ENCODE data around the gene FCGR3B. TPM values are rescaled to one million over a fixed set of nuclear protein-coding genes. Genes with fewer than 3 reads are reported as not detected.
"Not testable (repeated sequence)": the region's sequence is repeated elsewhere in the genome, so short reads cannot be mapped to it uniquely, and the experiment has no call there.

Gene FCGR3B
- total RNA-seq, 2 experiments from 2014 or later, result not detected

DNA sequence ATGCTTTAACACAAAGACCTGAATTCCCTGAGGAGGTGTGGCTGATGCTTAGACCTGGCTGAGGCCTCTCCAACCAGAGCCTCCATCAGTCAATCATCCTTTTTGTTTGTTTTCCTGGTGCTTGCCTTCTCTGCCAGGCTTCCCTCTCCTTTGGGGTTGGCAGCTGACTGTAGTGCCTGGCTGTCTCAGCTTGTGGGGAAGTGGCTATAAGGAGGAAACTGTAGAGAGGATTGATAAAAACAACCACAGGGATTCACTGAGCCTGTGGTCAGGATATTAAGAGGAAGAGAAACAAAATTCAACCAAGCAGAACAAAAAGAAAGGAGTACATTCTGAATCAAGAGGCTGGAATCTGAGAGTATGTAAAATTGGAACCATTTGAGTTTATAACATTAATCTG, 27.5 kb upstream of the FCGR3B start:
- H3K4me1 Mint-ChIP-seq (ENCODE audit: low read depth); CTCF ChIA-PET; DNase-seq; H3K27me3 Mint-ChIP-seq (ENCODE audit: low read depth); H3K36me3 Mint-ChIP-seq (ENCODE audit: low read depth); H3K4me3 Mint-ChIP-seq; H3K27ac Mint-ChIP-seq; H3K9me3 Mint-ChIP-seq: not testable (repeated sequence)
- intact Hi-C loops (cut with micrococcal nuclease), result loop anchor here (10.0 kb wide), 1 partner anchor 84 kb away; no protein-coding TSS in a partner anchor

DNA sequence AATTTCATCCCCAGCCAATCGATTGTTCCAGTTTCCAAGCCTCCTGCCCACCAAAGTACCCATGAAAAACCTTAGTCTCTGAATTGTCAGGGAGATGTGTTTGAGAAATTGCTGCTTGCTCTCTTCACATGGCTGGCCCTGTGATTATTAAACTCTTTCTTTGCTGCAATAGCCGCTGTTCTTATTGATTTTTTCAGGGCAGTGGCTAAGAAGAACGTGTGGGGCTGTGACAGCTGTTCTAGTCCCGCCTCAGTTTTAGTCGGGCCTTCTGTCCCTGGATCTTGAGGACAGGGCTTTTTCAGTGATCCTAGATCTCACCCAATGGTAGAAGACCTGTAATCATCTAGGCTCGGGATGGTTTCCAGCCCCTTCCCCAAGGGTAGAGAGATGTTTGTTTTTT, 23.0 kb upstream of the FCGR3B start:
- H3K4me3 Mint-ChIP-seq; H3K27ac Mint-ChIP-seq; H3K9me3 Mint-ChIP-seq; H3K36me3 Mint-ChIP-seq (ENCODE audit: low read depth); DNase-seq; H3K27me3 Mint-ChIP-seq (ENCODE audit: low read depth); CTCF ChIA-PET; H3K4me1 Mint-ChIP-seq (ENCODE audit: low read depth): not testable (repeated sequence)
- intact Hi-C loops (cut with micrococcal nuclease), result loop anchor here (10.0 kb wide), 1 partner anchor 79 kb away; no protein-coding TSS in a partner anchor

DNA sequence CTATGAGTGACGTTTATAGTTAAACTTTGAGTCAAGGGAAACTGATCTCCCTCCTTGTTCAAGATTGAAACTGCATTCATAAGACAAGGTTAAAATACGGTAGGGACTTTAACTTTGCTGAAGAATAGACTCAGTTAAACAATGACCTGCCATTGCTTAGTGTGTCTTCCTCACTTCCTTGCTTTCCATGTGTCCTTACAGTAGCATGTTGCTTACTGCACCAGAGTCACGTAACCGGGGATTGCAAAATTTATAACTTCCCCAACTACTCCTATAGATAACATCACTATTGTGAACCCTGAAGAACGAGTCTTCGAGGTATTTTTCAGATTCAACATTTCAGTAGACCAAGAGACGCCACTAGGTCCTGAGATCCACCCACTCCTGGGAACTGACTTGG, 22.6 kb upstream of the FCGR3B start:
- DNase-seq; H3K4me1 Mint-ChIP-seq (ENCODE audit: low read depth); H3K4me3 Mint-ChIP-seq; H3K27me3 Mint-ChIP-seq (ENCODE audit: low read depth); H3K27ac Mint-ChIP-seq; H3K36me3 Mint-ChIP-seq (ENCODE audit: low read depth); CTCF ChIA-PET; H3K9me3 Mint-ChIP-seq: not testable (repeated sequence)
- intact Hi-C loops (cut with micrococcal nuclease), result loop anchor here (10.0 kb wide), 1 partner anchor 79 kb away; no protein-coding TSS in a partner anchor

DNA sequence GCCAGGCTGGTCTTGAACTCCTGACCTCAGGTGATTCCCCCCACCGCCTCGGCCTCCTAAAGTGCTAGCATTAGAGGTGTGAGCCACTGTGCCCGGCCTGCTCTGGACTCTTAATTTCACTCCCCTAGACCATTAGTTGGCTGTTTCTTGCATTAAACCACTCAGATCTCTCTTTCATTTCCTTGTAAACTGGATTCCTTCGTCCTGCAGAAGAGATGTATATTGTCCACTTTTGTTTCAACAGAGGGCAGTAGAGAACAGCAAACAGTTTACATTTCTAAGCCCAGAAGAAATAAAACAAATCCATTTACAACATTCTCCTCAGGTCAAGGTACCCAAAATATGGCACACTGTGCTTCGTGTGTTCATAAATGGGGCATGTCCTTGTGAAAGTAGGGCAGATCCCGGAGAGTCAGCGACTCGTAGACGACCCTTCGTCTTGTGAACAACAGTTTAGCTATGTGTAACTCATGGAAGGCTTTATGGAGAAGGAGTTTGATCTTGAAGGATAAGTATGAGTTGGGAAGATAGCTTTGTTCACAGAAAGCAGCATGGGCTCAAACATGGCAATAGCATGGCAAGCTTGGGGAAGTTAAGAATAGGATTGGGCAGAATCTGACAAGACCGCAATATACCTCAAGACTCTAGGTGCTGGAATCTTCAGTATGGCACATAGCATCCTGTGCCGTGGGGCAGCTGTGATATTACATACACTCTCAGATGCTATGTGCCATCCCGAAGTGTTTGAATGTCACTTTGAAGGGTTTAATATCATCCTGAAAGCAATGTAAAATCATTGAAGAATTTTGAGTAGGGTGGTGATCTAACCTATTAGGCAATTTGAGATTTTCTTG, 16.8 kb upstream of the FCGR3B start:
- not testable (repeated sequence) for DNase-seq

DNA sequence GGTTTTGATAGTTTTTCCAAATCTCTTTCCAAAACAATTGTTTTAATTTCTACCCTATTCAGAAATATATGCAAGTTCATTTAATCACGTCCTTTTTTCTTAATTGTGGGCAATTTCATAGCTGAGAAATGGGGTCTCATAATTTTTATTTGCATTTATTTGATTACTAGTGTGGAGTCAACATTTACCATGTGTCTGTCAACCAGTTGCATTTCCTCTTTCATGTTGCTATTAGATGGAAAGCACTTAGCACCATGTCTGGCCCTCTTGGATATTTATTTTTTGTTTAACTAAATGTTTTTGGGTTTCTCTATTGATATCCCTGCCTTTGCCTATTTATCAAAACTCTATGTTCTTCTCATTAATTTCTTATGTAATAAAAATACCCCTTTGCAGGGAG, 13.9 kb upstream of the FCGR3B start:
- CTCF ChIA-PET; H3K27me3 Mint-ChIP-seq (ENCODE audit: low read depth); H3K9me3 Mint-ChIP-seq; intact Hi-C loops (cut with micrococcal nuclease); H3K4me3 Mint-ChIP-seq; H3K36me3 Mint-ChIP-seq (ENCODE audit: low read depth); H3K4me1 Mint-ChIP-seq (ENCODE audit: low read depth); H3K27ac Mint-ChIP-seq; DNase-seq: not testable (repeated sequence)

More for the DNA sequence above, 16.8 kb upstream of the FCGR3B start:
- CTCF ChIA-PET, result interaction anchor here (0.7 to 1.5 kb wide), 4 partner anchors 88 to 164 kb away, joined by 3 to 5 read pairs (median 4); no protein-coding TSS in a partner anchor
- H3K27me3 Mint-ChIP-seq (ENCODE audit: low read depth); intact Hi-C loops (cut with micrococcal nuclease); H3K9me3 Mint-ChIP-seq; H3K4me3 Mint-ChIP-seq; H3K4me1 Mint-ChIP-seq (ENCODE audit: low read depth); H3K27ac Mint-ChIP-seq; H3K36me3 Mint-ChIP-seq (ENCODE audit: low read depth): not testable (repeated sequence)

DNA sequence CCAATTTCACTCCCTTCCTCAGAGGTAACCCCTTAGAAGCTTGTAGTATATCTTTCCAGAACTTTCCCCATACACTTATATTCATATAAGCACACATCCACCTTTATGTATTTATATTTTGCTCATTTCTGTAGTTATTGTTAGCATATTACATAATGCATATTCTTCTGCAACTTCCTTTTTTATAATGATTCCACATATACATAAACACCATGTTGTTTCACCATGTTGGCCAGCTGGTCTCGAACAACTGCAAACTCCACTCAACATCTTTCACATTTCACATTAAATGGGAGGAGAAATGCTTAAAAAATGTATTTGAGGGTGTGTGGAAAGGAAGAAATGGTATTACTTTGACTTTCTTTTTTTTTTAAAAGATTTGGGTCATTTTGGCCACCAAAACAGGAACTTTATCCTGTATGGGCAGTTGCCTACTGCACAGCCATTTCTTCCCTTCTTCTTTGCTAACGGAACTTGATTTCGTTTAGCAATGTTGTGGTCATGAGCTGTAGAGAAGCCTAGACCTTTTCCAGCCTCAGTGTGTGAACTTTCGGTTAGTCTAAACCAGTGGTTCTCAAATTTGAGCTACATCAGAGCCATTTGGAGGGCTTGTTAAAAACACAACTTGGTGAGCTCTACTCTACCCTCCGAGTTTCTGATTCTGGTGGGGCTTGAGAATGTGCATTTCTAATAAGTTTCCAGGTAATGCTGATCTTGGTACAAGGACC, 12.7 kb upstream of the FCGR3B start:
- H3K36me3 Mint-ChIP-seq (ENCODE audit: low read depth); H3K27ac Mint-ChIP-seq; H3K9me3 Mint-ChIP-seq; H3K27me3 Mint-ChIP-seq (ENCODE audit: low read depth); H3K4me3 Mint-ChIP-seq; H3K4me1 Mint-ChIP-seq (ENCODE audit: low read depth); DNase-seq; intact Hi-C loops (cut with micrococcal nuclease); CTCF ChIA-PET: not testable (repeated sequence)

DNA sequence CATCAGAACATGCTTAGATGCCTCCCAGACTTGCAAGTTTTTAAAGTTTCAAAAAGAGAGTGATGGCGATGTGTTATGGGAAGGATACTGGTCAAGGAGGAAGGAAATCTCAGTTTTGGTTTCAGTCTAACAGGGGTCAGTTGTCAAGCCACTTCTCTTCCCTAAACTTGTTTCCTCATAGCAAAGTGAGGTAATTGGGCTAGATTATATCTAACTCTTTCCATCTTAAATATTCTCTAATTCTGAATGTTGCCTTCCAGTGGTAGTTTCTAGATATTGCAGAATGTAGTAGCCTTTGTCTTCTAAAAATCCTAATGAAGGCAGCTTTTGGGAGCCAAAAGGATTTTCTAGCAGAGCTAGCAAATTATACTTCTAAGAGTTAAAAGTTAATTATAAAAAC, 11.7 kb upstream of the FCGR3B start:
- H3K9me3 Mint-ChIP-seq; H3K27ac Mint-ChIP-seq; H3K4me3 Mint-ChIP-seq; H3K27me3 Mint-ChIP-seq (ENCODE audit: low read depth); H3K36me3 Mint-ChIP-seq (ENCODE audit: low read depth); DNase-seq; CTCF ChIA-PET; H3K4me1 Mint-ChIP-seq (ENCODE audit: low read depth); intact Hi-C loops (cut with micrococcal nuclease): not testable (repeated sequence)

DNA sequence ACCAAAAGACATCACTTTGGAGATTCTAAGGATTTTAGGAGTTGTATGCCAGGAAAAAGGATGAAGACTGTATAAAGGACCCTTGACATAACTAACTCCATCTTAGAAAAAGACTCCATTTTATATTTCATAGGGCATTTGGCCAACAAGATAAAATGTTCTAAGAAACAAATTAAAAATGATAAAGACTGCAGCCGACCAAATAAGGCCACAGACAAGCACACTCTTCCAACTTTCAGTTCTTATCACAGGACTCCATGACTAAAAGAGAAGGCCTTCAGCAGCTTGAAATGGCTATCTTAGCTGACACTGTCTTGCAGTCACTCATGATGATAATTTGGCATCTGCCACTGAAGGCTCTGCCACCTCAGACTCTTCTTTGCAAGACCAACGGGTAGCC, 8.2 kb upstream of the FCGR3B start:
- H3K36me3 Mint-ChIP-seq (ENCODE audit: low read depth); CTCF ChIA-PET; H3K4me3 Mint-ChIP-seq; H3K27me3 Mint-ChIP-seq (ENCODE audit: low read depth); intact Hi-C loops (cut with micrococcal nuclease); H3K9me3 Mint-ChIP-seq; DNase-seq; H3K27ac Mint-ChIP-seq: not testable (repeated sequence)
- peaks cover 12% of the 10 kb centered on the region for H3K4me1 Mint-ChIP-seq (ENCODE audit: low read depth)

DNA sequence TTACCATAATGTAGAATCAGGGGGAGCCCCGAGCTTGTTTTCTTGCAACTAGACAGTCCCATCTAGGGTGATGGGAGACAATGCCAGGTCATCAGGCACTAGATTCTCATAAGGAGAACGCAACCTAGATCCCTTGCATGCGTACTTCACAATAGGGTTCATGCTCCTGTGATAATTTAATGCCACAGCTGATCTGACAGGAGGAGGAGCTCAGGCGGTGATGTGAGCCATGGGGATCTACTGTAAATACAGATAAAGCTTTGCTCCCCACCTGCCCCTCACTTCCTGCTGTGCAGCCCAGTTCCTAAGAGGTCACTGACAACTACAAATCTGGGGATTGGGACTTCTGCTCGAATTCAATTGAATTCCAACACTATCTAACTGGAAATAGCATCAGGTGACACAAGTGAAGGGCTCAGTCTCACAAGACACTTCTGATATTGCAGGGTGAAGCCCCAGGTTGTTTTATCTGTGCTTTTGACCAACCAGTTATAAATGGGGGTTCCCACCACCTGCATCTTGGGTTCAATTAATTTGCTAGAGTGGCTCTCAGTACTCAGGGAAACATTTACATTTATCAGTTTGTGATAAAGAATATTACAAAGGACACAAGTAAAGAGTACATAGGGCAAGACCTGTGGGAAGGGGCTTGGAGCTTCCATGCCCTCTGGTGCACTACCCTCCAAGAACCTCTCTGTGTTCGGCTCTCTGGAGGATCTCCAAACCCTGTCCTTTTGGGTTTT, 7.4 kb upstream of the FCGR3B start:
- H3K36me3 Mint-ChIP-seq (ENCODE audit: low read depth); DNase-seq; H3K27me3 Mint-ChIP-seq (ENCODE audit: low read depth); H3K9me3 Mint-ChIP-seq; intact Hi-C loops (cut with micrococcal nuclease); H3K27ac Mint-ChIP-seq; H3K4me3 Mint-ChIP-seq; CTCF ChIA-PET: not testable (repeated sequence)
- peaks cover 12% of the 10 kb centered on the region for H3K4me1 Mint-ChIP-seq (ENCODE audit: low read depth)

DNA sequence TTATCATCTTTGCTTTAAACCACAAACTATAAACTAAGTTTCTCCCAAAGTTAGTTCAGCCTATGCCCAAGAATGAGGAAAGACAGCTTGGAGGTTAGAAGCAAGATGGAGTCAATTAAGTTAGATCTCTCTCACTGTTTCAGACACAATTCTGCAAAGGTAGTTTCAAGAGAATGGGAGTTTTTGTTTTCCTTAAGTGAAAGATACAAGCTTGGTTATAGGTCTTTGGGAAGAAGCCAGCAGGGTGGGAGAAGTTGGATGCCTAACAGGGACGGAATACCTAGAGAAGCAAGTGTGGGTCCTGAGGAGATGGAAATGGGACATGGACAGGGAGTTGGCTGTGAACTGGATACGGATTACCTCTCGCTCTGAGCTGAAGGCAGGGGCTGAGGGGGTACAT, 6.0 kb upstream of the FCGR3B start:
- H3K4me3 Mint-ChIP-seq; DNase-seq; H3K27me3 Mint-ChIP-seq (ENCODE audit: low read depth); CTCF ChIA-PET; H3K4me1 Mint-ChIP-seq (ENCODE audit: low read depth); H3K36me3 Mint-ChIP-seq (ENCODE audit: low read depth); H3K27ac Mint-ChIP-seq; H3K9me3 Mint-ChIP-seq: not testable (repeated sequence)
- intact Hi-C loops (cut with micrococcal nuclease), result loop anchor here (2.0 kb wide), 1 partner anchor 24 kb away; no protein-coding TSS in a partner anchor

DNA sequence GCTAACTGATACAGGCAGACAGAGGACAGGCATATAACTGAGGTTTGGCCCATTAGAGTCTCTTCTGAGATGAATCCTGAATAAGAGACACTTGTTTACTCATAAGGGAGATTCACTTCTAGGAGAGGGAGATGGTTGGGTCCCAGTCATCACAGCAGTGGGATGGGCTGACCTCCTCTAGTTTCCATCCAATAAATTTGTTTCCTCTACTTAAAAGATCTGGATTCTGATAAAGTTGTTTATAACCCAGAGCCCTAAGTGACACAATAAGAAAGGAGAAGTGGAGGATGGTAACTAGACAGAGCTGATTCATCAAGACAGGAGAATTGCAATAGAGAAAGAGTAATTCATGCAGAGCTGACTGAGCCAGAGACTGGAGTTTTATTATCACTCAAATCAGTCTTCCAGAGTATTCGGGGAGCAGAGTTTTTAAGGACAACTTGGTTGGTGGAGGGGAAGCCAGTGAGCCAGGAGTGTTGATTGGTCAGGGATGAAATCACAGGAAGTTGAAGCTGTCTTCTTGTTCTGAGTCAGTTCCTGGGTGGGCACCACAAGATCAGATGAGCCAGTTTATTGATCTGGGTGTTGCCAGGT, 5.3 kb upstream of the FCGR3B start:
- H3K27me3 Mint-ChIP-seq (ENCODE audit: low read depth); DNase-seq; H3K36me3 Mint-ChIP-seq (ENCODE audit: low read depth); H3K4me1 Mint-ChIP-seq (ENCODE audit: low read depth); CTCF ChIA-PET; H3K9me3 Mint-ChIP-seq; H3K4me3 Mint-ChIP-seq: not testable (repeated sequence)
- intact Hi-C loops (cut with micrococcal nuclease), result loop anchor here (2.0 kb wide), 1 partner anchor 23 kb away; no protein-coding TSS in a partner anchor
- H3K27ac Mint-ChIP-seq, result peak overlapping the region; percentile 30

DNA sequence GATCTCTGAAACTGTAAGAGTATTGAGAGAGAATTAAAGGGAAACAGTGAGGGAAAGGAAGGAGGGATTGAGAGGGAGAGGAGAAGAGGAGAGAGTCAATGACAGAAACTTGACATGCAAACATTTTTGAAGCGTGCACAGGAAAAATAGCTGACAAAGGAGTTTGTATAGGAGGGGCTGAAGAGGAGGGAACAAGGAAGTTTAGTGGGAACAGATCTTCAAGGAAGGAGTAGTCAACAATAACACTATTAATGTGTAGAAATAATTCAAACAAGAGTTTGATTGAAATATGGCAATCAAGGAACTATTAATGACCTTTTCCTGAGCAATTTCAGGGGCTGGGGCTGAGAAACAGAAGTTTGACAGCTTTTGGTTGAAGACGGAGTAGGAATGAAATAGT, 4.0 kb upstream of the FCGR3B start:
- H3K9me3 Mint-ChIP-seq; H3K4me3 Mint-ChIP-seq; H3K36me3 Mint-ChIP-seq (ENCODE audit: low read depth); intact Hi-C loops (cut with micrococcal nuclease); H3K4me1 Mint-ChIP-seq (ENCODE audit: low read depth); CTCF ChIA-PET; H3K27ac Mint-ChIP-seq; H3K27me3 Mint-ChIP-seq (ENCODE audit: low read depth); DNase-seq: not testable (repeated sequence)
